Neural cell (in vitro differentiated cells): ENCODE measurements around the gene PDE11A. TPM values are rescaled to one million over a fixed set of nuclear protein-coding genes. Genes with fewer than 3 reads are reported as not detected.

Experiments
- H2AFZ ChIP-seq: fragments of 200-600, 300-800 bp; sonication (generic), shearing (Covaris generic); 2 replicates; pipeline ENCODE4 v1.6.0; 2014; ENCODE audit warnings: low read depth, mild to moderate bottlenecking, antibody characterized with exemption, low read length, moderate library complexity
- H3F3A ChIP-seq: fragments of 200-600 bp; shearing (Covaris generic); 2 replicates; pipeline ENCODE4 v1.6.1; 2016; ENCODE audit warnings: mild to moderate bottlenecking, moderate library complexity, mixed read lengths, antibody characterized with exemption, low read length; ENCODE audit not compliant: insufficient read depth, poor library complexity, severe bottlenecking
- H3K27ac ChIP-seq: fragments of 200-600, 300-800 bp; sonication (generic), shearing (Covaris generic); 2 replicates; pipeline ENCODE4 v1.5.1; 2014; ENCODE audit warnings: mild to moderate bottlenecking, low read length, moderate library complexity
- H3K27me3 ChIP-seq: fragments of 300-800, 200-600 bp; sonication (generic), shearing (Covaris generic); 2 replicates; pipeline ENCODE4 v1.6.0; 2014; ENCODE audit warnings: mild to moderate bottlenecking, low read depth, low read length, moderate library complexity; ENCODE audit not compliant: insufficient read depth
- H3K36me3 ChIP-seq: fragments of 300-800, 200-600 bp; sonication (generic), shearing (Covaris generic); 2 replicates; pipeline ENCODE4 v1.5.1; 2014; ENCODE audit warnings: mild to moderate bottlenecking, antibody characterized with exemption, low read length, moderate library complexity; ENCODE audit not compliant: insufficient read depth
- H3K4me2 ChIP-seq: fragments of 300-800, 200-600 bp; sonication (generic), shearing (Covaris generic); 2 replicates; pipeline ENCODE4 v1.6.0; 2014; ENCODE audit warnings: mild to moderate bottlenecking, low read length
- H3K4me3 ChIP-seq: fragments of 300-800, 200-600 bp; sonication (generic), shearing (Covaris generic); 2 replicates; pipeline ENCODE4 v1.5.1; 2014; ENCODE audit warnings: mild to moderate bottlenecking, low read length, moderate library complexity
- H3K79me2 ChIP-seq: fragments of 200-600 bp; shearing (Covaris generic); replicated peaks from 2 replicates; pipeline ENCODE4 v1.6.0; 2014; ENCODE audit warnings: mild to moderate bottlenecking, low read length, moderate library complexity; ENCODE audit not compliant: insufficient read depth
- H3K9ac ChIP-seq: fragments of 300-800, 200-600 bp; sonication (generic), shearing (Covaris generic); 2 replicates; pipeline ENCODE4 v1.6.1; 2016; ENCODE audit warnings: mild to moderate bottlenecking, low read length, mixed read lengths
- H3K9me2 ChIP-seq: fragments of 200-600 bp; shearing (Covaris generic); 2 replicates; pipeline ENCODE4 v1.6.1; 2016; ENCODE audit warnings: mild to moderate bottlenecking, low read length, mixed read lengths; ENCODE audit not compliant: insufficient read depth
- H3K9me3 ChIP-seq: fragments of 200-600, 300-800 bp; sonication (generic), shearing (Covaris generic); 2 replicates; pipeline ENCODE4 v1.6.1; 2016; ENCODE audit warnings: mild to moderate bottlenecking, mixed run types, low read length, moderate library complexity, mixed read lengths
- H4K20me1 ChIP-seq: fragments of 200-600 bp; shearing (Covaris generic); 2 replicates; pipeline ENCODE4 v1.6.1; 2016; ENCODE audit warnings: mild to moderate bottlenecking, mixed run types; ENCODE audit not compliant: insufficient read depth
- CTCF ChIP-seq: fragments of 450-650 bp; IDR thresholded peaks from 2 replicates; pipeline ENCODE4 v1.5.1; 2014; ENCODE audit warnings: antibody characterized with exemption, mild to moderate bottlenecking, moderate library complexity; ENCODE audit not compliant: poor library complexity, severe bottlenecking
- EP300 ChIP-seq: fragments of 450-650 bp; conservative IDR thresholded peaks from 2 replicates; pipeline ENCODE4 v1.6.1; 2014; ENCODE audit warnings: antibody characterized with exemption, mild to moderate bottlenecking, moderate library complexity; ENCODE audit not compliant: poor library complexity, severe bottlenecking
- EZH2 ChIP-seq: fragments of 200-600, 300-800 bp; shearing (Covaris generic), sonication (generic); IDR thresholded peaks from 2 replicates; pipeline ENCODE4 v1.6.1; 2014; ENCODE audit warnings: antibody characterized with exemption, low read length, borderline replicate concordance, mild to moderate bottlenecking; ENCODE audit not compliant: insufficient read depth, poor library complexity, severe bottlenecking
- MXI1 ChIP-seq: fragments of 450-650 bp; conservative IDR thresholded peaks from 2 replicates; pipeline ENCODE4 v1.6.1; 2014; ENCODE audit warnings: antibody characterized with exemption, mild to moderate bottlenecking; ENCODE audit not compliant: poor library complexity, severe bottlenecking
- POLR2AphosphoS5 ChIP-seq: IDR thresholded peaks from 2 replicates; pipeline ENCODE4 v1.6.1; 2012
- RAD21 ChIP-seq: fragments of 450-650 bp; conservative IDR thresholded peaks from 2 replicates; pipeline ENCODE4 v1.6.1; 2014; ENCODE audit warnings: antibody characterized with exemption, mild to moderate bottlenecking, moderate library complexity
- REST ChIP-seq: IDR thresholded peaks from 2 replicates; pipeline ENCODE4 v1.6.1; 2012; ENCODE audit warnings: borderline replicate concordance
- SMC3 ChIP-seq: fragments of 450-650 bp; conservative IDR thresholded peaks from 2 replicates; pipeline ENCODE4 v1.6.1; 2014; ENCODE audit warnings: antibody characterized with exemption, mild to moderate bottlenecking, moderate library complexity; ENCODE audit not compliant: poor library complexity
- TAF1 ChIP-seq: IDR thresholded peaks from 2 replicates; pipeline ENCODE4 v1.6.1; 2012; ENCODE audit warnings: low read depth
- polyA plus RNA-seq: library from polyadenylated mRNA; depleted of rRNA; stranded (reverse); fragments of >200 nt; gene quantifications from 2 replicates; pipeline ENCODE4 v1.2.3, GENCODE V29; 2014

The PDE11A gene
- polyA plus RNA-seq, 1 donor from 2014 or later = 0.89 TPM

- H3K9ac ChIP-seq = no peak overlapping the region
- no peaks in the 10 kb centered on the region for H4K20me1 ChIP-seq
- no peaks in the 10 kb centered on the region for H3K9me3 ChIP-seq
- no peak overlapping the region for H2AFZ ChIP-seq
- no peak overlapping the region for H3K4me2 ChIP-seq
- H3K4me3 ChIP-seq = no peak overlapping the region
- no peak for TF ChIP-seq TAF1
- no peak for TF ChIP-seq SMC3
- TF ChIP-seq CTCF = no peak
- TF ChIP-seq POLR2AphosphoS5 = no peak
- TF ChIP-seq REST = no peak
- TF ChIP-seq EZH2 = no peak
- no peak for TF ChIP-seq RAD21
- TF ChIP-seq EP300 = no peak
- no peak for TF ChIP-seq MXI1
- H3K79me2 ChIP-seq = no peaks in the 10 kb centered on the region
- H3K27me3 ChIP-seq = no peaks in the 10 kb centered on the region
- H3K9me2 ChIP-seq = no peaks in the 10 kb centered on the region
- no peaks in the 10 kb centered on the region for H3K36me3 ChIP-seq
- H3K27ac ChIP-seq = no peak overlapping the region
- no peaks in the 10 kb centered on the region for H3F3A ChIP-seq
Observed at GRCh38 chr2:177712462-177712861, 360.1 kb downstream of the PDE11A start.

GRCh38 chr2:177711483-177712265, 360.9 kb downstream of the PDE11A start:
- Histone ChIP-seq H3K79me2 (no peaks in the 10 kb centered on the region), H3K36me3 (no peaks in the 10 kb centered on the region), H3K4me2 (no peak overlapping the region), H4K20me1 (no peaks in the 10 kb centered on the region), H3K27me3 (no peaks in the 10 kb centered on the region), H3K4me3 (no peak overlapping the region), H3F3A (no peaks in the 10 kb centered on the region), H3K9ac (no peak overlapping the region), H3K27ac (no peak overlapping the region), H3K9me3 (no peaks in the 10 kb centered on the region), H2AFZ (no peak overlapping the region), H3K9me2 (no peaks in the 10 kb centered on the region)
- no peak for TF ChIP-seq POLR2AphosphoS5
- TF ChIP-seq CTCF = no peak
- no peak for TF ChIP-seq SMC3
- no peak for TF ChIP-seq EP300
- TF ChIP-seq REST = no peak
- TF ChIP-seq EZH2 = no peak
- no peak for TF ChIP-seq RAD21
- TF ChIP-seq MXI1 = no peak
- no peak for TF ChIP-seq TAF1
